GM23338 (cell line): ENCODE measurements around the gene RNASE8. TPM values are rescaled to one million over a fixed set of nuclear protein-coding genes. Genes with fewer than 3 reads are reported as not detected.
"Not testable (repeated sequence)": the region's sequence is repeated elsewhere in the genome, so short reads cannot be mapped to it uniquely, and the experiment has no call there.

Source experiments
- ATAC-seq: fragments of 200-7000 bp; cut with Tn5 transposase; 3 replicates; pipeline ENCODE4 v1.9.1; 2020
- DNase-seq: peaks from one replicate; pipeline ENCODE4 v3.0.0-alpha.2; 2015; ENCODE audit warnings: low spot score
- H2AFZ ChIP-seq: fragments of 200-600 bp; sonication (generic); 2 replicates; pipeline ENCODE4 v1.8.0; 2016; ENCODE audit warnings: antibody characterized with exemption, mild to moderate bottlenecking, moderate library complexity
- H3F3A ChIP-seq: fragments of 200-600 bp; sonication (generic); replicated peaks from 2 replicates; pipeline ENCODE4 v1.8.0; 2017; ENCODE audit warnings: antibody characterized with exemption, mixed run types, low read depth
- H3K27ac ChIP-seq: fragments of 200-600 bp; sonication (generic); 2 replicates; pipeline ENCODE4 v1.6.1; 2016; ENCODE audit warnings: low read depth
- H3K27me3 ChIP-seq: fragments of 200-600 bp; sonication (generic); 2 replicates; pipeline ENCODE4 v1.8.0; 2016; ENCODE audit warnings: mild to moderate bottlenecking, mixed run types, moderate library complexity; ENCODE audit not compliant: insufficient read depth
- H3K36me3 ChIP-seq: fragments of 200-600 bp; sonication (generic); 2 replicates; pipeline ENCODE4 v1.8.0; 2016; ENCODE audit warnings: mild to moderate bottlenecking; ENCODE audit not compliant: insufficient read depth
- H3K4me1 ChIP-seq: fragments of 200-600 bp; sonication (generic); 2 replicates; pipeline ENCODE4 v1.8.0; 2016; ENCODE audit warnings: mild to moderate bottlenecking, moderate library complexity; ENCODE audit not compliant: insufficient read depth
- H3K4me2 ChIP-seq: fragments of 200-600 bp; sonication (generic); 2 replicates; pipeline ENCODE4 v1.7.1; 2017; ENCODE audit warnings: mixed run types
- H3K4me3 ChIP-seq: fragments of 200-600 bp; sonication (generic); 2 replicates; pipeline ENCODE4 v1.6.1; 2016; ENCODE audit warnings: mixed run types
- H3K79me2 ChIP-seq: fragments of 200-600 bp; sonication (generic); replicated peaks from 2 replicates; pipeline ENCODE4 v1.8.0; 2017; ENCODE audit warnings: mild to moderate bottlenecking; ENCODE audit not compliant: insufficient read depth
- H3K9me2 ChIP-seq: fragments of 200-600 bp; sonication (generic); 2 replicates; pipeline ENCODE4 v1.8.0; 2017; ENCODE audit not compliant: insufficient read depth
- H4K20me1 ChIP-seq: fragments of 200-600 bp; sonication (generic); replicated peaks from 2 replicates; pipeline ENCODE4 v1.8.0; 2017; ENCODE audit warnings: mild to moderate bottlenecking; ENCODE audit not compliant: insufficient read depth
- H3K27ac Mint-ChIP-seq: 2 replicates; pipeline ENCODE4 v1.8.0; 2020; ENCODE audit warnings: inconsistent platforms, mild to moderate bottlenecking, moderate library complexity, mixed read lengths
- H3K27me3 Mint-ChIP-seq: 3 replicates; pipeline ENCODE4 v1.8.0; 2022; ENCODE audit warnings: low read depth, mild to moderate bottlenecking, moderate library complexity, mixed read lengths, inconsistent platforms; ENCODE audit not compliant: insufficient read depth, poor library complexity
- H3K36me3 Mint-ChIP-seq: 3 replicates; pipeline ENCODE4 v1.8.0; 2021; ENCODE audit warnings: low read depth, mild to moderate bottlenecking, inconsistent platforms, moderate library complexity, mixed read lengths
- H3K4me1 Mint-ChIP-seq: 3 replicates; pipeline ENCODE4 v1.8.0; 2020; ENCODE audit warnings: mild to moderate bottlenecking, inconsistent platforms, mixed read lengths
- H3K4me3 Mint-ChIP-seq: 3 replicates; pipeline ENCODE4 v1.8.0; 2021; ENCODE audit warnings: moderate library complexity, mild to moderate bottlenecking, inconsistent platforms, mixed read lengths
- H3K9me3 Mint-ChIP-seq: 3 replicates; pipeline ENCODE4 v1.8.0; 2020; ENCODE audit warnings: moderate library complexity, mild to moderate bottlenecking, inconsistent platforms, mixed read lengths
- CTCF ChIP-seq, 2 experiments: fragments of 200-600 bp in 1 of 2; sonication (generic) in 1 of 2; conservative IDR thresholded peaks; 2 replicates each; pipeline versions ENCODE4 v1.5.1 to v1.6.1; 2016 to 2017; ENCODE audit warnings: antibody characterized with exemption in 2 of 2, low read depth in 2 of 2, mild to moderate bottlenecking in 2 of 2, moderate library complexity in 1 of 2
- EZH2phosphoT487 ChIP-seq: fragments of 200-600 bp; sonication (generic); IDR thresholded peaks from one replicate; pipeline ENCODE4 v1.8.1; 2018; ENCODE audit warnings: antibody characterized with exemption; ENCODE audit not compliant: unreplicated experiment
- NANOG ChIP-seq: IDR thresholded peaks from 2 replicates; pipeline ENCODE4 v1.6.1; 2016; ENCODE audit warnings: antibody characterized with exemption, borderline replicate concordance
- POLR2AphosphoS5 ChIP-seq: IDR thresholded peaks from 2 replicates; pipeline ENCODE4 v1.6.1; 2016; ENCODE audit warnings: antibody characterized with exemption, low read depth
- STAT1 ChIP-seq: IDR thresholded peaks from one replicate; pipeline ENCODE4 v1.6.1; 2016; ENCODE audit warnings: antibody characterized with exemption; ENCODE audit not compliant: unreplicated experiment
- ZNF114 ChIP-seq: fragments of 250-450 bp; sonication (Bioruptor Pico); IDR thresholded peaks from 2 replicates; pipeline ENCODE4 v1.5.0; 2020; ENCODE audit warnings: mild to moderate bottlenecking, moderate library complexity
- long read RNA-seq: library from polyadenylated mRNA; unstranded; transcript quantifications from one replicate; pipeline ENCODE4 v2.0.0, GENCODE V29; 2020; ENCODE audit not compliant: unreplicated experiment
- polyA plus RNA-seq: library from polyadenylated mRNA; unstranded; fragments of >200 nt; fragmentation: Nextera tagmentation; extraction: Ambion mirVana; gene quantifications from 2 replicates; pipeline ENCODE4 v1.2.1, GENCODE V29; 2016
- total RNA-seq: library from RNA; depleted of rRNA; stranded (reverse); fragments of >200 nt; shearing (Covaris generic); gene quantifications from 2 replicates; pipeline ENCODE4 v1.2.3, GENCODE V29; 2014; rRNA removed

RNASE8 gene
- total RNA-seq = not detected in 2 replicates
- not detected in 2 replicates for polyA plus RNA-seq
- long read RNA-seq = 0 reads

DNA sequence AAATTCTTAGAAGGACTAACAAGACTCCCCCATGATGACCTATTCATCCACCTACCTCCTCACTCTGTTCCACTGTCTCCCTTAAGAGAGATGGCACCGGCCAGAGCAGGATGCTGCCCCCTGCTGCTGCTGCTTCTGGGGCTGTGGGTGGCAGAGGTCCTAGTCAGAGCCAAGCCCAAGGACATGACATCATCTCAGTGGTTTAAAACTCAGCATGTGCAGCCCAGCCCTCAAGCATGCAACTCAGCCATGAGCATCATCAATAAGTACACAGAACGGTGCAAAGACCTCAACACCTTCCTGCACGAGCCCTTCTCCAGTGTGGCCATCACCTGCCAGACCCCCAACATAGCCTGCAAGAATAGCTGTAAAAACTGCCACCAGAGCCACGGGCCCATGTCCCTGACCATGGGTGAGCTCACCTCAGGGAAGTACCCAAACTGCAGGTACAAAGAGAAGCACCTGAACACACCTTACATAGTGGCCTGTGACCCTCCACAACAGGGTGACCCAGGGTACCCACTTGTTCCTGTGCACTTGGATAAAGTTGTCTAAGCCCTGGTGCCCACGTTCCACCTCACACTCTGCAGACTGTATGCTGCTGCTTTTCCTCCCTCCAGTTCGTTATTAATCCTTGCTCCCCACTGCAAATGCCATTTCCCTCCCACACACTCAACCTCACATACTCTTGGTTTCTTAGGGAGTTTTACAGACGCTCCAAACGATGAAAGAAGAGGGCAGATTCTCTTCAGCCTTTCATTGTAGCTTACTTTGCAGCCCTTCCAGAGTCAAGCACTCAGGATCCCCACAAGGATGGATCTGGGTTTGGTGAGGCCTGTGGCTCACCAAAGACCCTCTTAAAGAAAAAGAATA is at the start of gene RNASE8:
RNASE8 (plus strand) TSS at position 20 of the 873 bp plus-strand sequence; CDS start at position 91, 71 bp downstream.
- ATAC-seq (no peak), DNase-seq (no peak)
- Histone ChIP-seq H3K27ac (no peak within 1 kb of the TSS), H3K36me3 (no peaks in the 10 kb centered on the region), H3K27me3 (no peaks in the 10 kb centered on the region), H2AFZ (no peak within 1 kb of the TSS), H4K20me1 (no peaks in the 10 kb centered on the region), H3F3A (no peaks in the 10 kb centered on the region), H3K4me1 (peaks cover 6% of the 10 kb centered on the region; the same call in 1 of the 2 replicates), H3K9me2 (no peaks in the 10 kb centered on the region), H3K79me2 (no peaks in the 10 kb centered on the region), H3K4me2 (no peak within 1 kb of the TSS), H3K4me3 (no peak within 1 kb of the TSS)
- TF ChIP-seq CTCF (conservative IDR thresholded peaks at IDR 0.05; ENCODE audit: low read depth in 2 of 2) (peak in 1 of 2 experiments; percentile 15; a peak in 1 of 4 replicates), EZH2phosphoT487 (no peak), ZNF114 (CRISPR knock-in tag) (no peak)
- peaks cover 12% of the 10 kb centered on the region; the same call in 2 of the 3 replicates for H3K4me1 Mint-ChIP-seq
- no peaks in the 10 kb centered on the region for H3K9me3 Mint-ChIP-seq
- H3K27ac Mint-ChIP-seq = no peak within 1 kb of the TSS
- H3K4me3 Mint-ChIP-seq = no peak within 1 kb of the TSS
- peaks cover 7% of the 10 kb centered on the region for H3K27me3 Mint-ChIP-seq
- no peaks in the 10 kb centered on the region for H3K36me3 Mint-ChIP-seq

GRCh38 chr14:21009721-21010120 is 47.9 kb upstream of the RNASE8 start:
- H3K27me3 Mint-ChIP-seq, H3K27ac Mint-ChIP-seq, H3K36me3 ChIP-seq, H3K4me2 ChIP-seq, H3K36me3 Mint-ChIP-seq, H3K4me3 Mint-ChIP-seq, H4K20me1 ChIP-seq, ATAC-seq, H3K4me1 Mint-ChIP-seq, H3K9me2 ChIP-seq, H3K4me1 ChIP-seq, DNase-seq, H3K27me3 ChIP-seq, H3K9me3 Mint-ChIP-seq, H3K4me3 ChIP-seq, H3K79me2 ChIP-seq, H3F3A ChIP-seq, H2AFZ ChIP-seq: not testable (repeated sequence)
- H3K27ac ChIP-seq = 0 out of 2 replicates have a peak overlapping the region, but pooled peaks have one; percentile 15

GRCh38 chr14:21011136-21011535 is 46.5 kb upstream of the RNASE8 start:
- no peak overlapping the region for H3K27ac Mint-ChIP-seq
- Histone ChIP-seq H2AFZ (no peak overlapping the region), H3K79me2 (no peaks in the 10 kb centered on the region), H3K36me3 (no peaks in the 10 kb centered on the region), H3K9me2 (no peaks in the 10 kb centered on the region), H3K4me1 (0 out of 2 replicates have a peak, but pooled peaks cover 7% of the 10 kb centered on the region), H3F3A (no peaks in the 10 kb centered on the region), H4K20me1 (no peaks in the 10 kb centered on the region), H3K27me3 (no peaks in the 10 kb centered on the region), H3K4me2 (no peak overlapping the region), H3K4me3 (no peak overlapping the region), H3K27ac (no peak overlapping the region)
- H3K4me1 Mint-ChIP-seq = peaks cover 15% of the 10 kb centered on the region
- H3K4me3 Mint-ChIP-seq = no peak overlapping the region
- no peaks in the 10 kb centered on the region for H3K9me3 Mint-ChIP-seq
- DNase-seq (no peak), ATAC-seq (no peak)
- H3K36me3 Mint-ChIP-seq = no peaks in the 10 kb centered on the region
- peaks cover 3% of the 10 kb centered on the region for H3K27me3 Mint-ChIP-seq
- TF ChIP-seq POLR2AphosphoS5 (no peak), EZH2phosphoT487 (no peak), CTCF (conservative IDR thresholded peaks at IDR 0.05; ENCODE audit: low read depth in 2 of 2) (no peak), STAT1 (no peak), NANOG (no peak)
